Measurements from ENCODE around the gene ZNF454.

The ZNF454 gene

DNA sequence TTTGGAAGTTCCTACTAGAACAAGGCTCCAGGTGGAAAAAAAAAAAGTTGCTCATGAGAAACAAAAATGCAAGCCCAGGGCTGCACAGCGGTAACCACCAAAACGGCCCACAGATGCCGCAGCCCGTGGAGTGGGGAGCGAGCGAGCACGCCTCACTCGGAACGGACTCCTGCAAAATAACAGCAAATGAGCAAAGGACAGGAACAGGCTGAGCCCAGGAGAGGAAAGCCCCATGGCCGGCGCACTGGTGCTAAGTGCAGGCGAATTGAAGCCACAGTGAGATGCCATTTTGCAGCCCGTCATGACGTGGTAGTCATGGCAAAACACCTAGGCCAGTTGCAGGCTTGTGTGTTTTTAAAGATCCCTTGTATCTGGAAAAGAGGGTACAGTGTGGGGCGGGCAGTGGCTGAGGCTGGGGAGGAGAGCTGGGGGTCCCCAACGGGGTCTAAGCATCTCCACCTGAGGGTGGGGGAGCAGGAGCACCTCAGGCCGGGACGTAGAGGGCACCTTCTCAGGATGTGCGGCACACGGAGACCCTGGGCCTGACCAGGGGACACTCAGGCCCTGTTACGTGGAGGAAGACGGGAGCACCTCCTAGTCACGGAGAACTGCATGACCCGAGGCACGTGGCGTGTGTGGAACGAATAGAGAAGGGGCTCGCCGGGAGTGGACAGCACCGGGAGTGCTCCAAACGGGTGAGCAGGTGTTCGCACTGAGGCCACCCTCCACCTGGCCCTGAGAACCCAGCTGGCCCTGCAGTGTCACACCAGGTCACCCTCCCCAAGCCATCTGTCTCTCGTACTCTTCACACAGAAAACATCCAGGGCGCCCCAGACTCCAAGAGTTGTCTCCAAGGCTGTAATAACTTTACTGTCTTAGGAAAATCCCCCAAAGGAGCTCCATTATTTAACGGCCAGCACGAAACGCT, 43.4 kb downstream of the ZNF454 start:
- Histone ChIP-seq H3K36me3 (ENCODE audit: control insufficient read depth, insufficient read depth, low read length) (no peaks in the 10 kb centered on the region), H3K4me3 (ENCODE audit: low read depth, low read length) (no peak overlapping the region), H3K27me3 (ENCODE audit: control insufficient read depth, insufficient read depth, low read length) (no peaks in the 10 kb centered on the region), H3K9ac (ENCODE audit: low read depth, low read length) (no peak overlapping the region), H3K9me3 (ENCODE audit: control insufficient read depth, insufficient read depth, low read length) (peaks cover 10% of the 10 kb centered on the region), H3K4me1 (ENCODE audit: control insufficient read depth, insufficient read depth, low read length) (no peaks in the 10 kb centered on the region)

DNA sequence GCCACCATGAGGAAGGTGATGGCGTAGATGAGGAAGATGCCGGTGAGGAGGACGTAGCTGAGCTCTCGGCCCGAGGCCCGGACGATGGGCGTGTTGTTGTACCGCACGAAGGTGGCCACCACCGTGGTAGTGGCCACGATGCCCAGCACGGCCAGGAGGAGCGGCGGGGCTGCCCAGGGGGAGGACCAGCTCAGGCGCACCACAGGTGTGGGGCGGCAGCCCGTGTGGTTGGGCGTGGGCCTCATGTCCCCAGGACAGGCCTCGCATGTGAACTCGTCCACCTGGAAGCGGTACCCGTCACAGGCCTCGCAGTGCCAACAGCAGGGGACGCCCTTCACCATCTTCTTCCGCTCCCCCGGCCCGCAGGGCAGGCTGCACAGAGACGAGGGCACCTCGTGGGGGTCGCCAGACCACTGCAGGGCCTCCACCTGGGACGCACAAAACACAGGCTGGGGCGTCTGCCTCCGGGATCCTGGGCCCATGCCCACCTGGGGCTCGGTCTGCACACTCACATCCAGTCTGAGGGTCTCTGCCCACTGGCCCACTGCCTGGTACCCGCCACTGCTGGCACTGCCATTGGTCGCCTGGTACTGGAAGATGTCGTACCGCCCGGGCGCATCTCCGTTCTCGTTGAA, 45.4 kb downstream of the ZNF454 start:
- Histone ChIP-seq H3K4me3 (ENCODE audit: low read depth, low read length) (no peak overlapping the region), H3K9ac (ENCODE audit: low read depth, low read length) (no peak overlapping the region), H3K27me3 (ENCODE audit: control insufficient read depth, insufficient read depth, low read length) (no peaks in the 10 kb centered on the region), H3K4me1 (ENCODE audit: control insufficient read depth, insufficient read depth, low read length) (no peaks in the 10 kb centered on the region), H3K36me3 (ENCODE audit: control insufficient read depth, insufficient read depth, low read length) (no peaks in the 10 kb centered on the region), H3K9me3 (ENCODE audit: control insufficient read depth, insufficient read depth, low read length) (peaks cover 7% of the 10 kb centered on the region)

DNA sequence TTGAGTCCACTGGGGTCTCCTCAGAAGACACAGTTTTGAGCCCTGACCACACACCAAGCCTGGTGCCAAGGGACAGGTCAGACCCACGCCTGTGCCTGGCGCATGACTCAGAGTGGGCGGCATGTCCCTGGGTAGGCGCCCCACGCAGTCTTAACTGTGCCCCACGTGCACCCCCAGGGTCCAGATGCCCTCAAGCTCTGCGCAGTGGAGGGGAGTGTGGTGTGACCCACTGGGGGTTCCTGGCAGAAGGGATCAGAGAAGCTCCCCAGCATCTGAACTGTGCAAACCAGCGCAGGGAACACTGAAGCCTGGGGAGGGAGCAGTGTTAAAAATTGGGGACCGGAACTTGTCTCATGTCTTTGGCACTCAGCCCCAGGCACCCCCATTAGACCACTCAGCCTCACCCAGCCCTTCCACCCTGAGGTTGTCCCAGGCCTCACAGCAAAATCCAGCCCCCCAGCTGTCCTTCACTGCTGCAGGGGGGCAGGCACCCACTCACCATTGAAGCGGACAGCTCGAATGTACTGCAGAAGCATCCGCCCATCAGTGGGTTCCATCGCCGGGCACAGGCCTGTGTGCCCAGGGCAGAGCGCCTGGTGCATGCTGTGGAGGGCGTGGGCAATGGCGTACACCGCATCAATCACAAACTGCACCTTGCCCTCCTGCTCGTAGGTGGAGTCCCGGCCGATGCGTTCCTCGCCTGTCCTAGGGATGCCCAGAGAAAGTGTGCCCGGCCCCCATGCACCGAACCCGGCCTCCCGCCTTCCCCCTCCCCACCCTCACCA, 47.6 kb downstream of the ZNF454 start:
- H3K36me3 ChIP-seq (ENCODE audit: control insufficient read depth, insufficient read depth, low read length) = no peaks in the 10 kb centered on the region
- no peak overlapping the region for H3K9ac ChIP-seq (ENCODE audit: low read depth, low read length)
- H3K9me3 ChIP-seq (ENCODE audit: control insufficient read depth, insufficient read depth, low read length) = peaks cover 5% of the 10 kb centered on the region
- no peaks in the 10 kb centered on the region for H3K4me1 ChIP-seq (ENCODE audit: control insufficient read depth, insufficient read depth, low read length)
- H3K27me3 ChIP-seq (ENCODE audit: control insufficient read depth, insufficient read depth, low read length) = peaks cover 8% of the 10 kb centered on the region
- H3K4me3 ChIP-seq (ENCODE audit: low read depth, low read length) = no peak overlapping the region

DNA sequence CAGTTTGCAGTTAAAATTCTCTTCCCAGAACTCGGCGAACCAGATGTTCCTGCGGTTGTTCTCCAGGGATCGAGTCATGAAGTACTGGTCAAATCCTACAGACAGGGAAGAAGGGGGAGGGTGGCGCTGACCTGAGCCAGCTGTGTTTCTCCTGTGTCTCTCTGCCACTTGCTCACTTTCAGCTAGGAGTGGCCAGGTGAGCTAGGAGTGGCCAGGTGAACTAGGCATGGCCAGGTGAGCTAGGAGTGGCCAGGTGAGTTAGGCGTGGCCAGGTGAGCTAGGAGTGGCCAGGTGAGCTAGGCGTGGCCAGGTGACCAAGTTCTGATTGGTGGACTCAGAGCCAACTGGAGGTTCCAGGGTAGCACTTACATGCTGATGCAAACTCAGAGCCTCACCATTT, 48.3 kb downstream of the ZNF454 start:
- peaks cover 5% of the 10 kb centered on the region for H3K9me3 ChIP-seq (ENCODE audit: control insufficient read depth, insufficient read depth, low read length)
- H3K4me1 ChIP-seq (ENCODE audit: control insufficient read depth, insufficient read depth, low read length) = no peaks in the 10 kb centered on the region
- no peak overlapping the region for H3K4me3 ChIP-seq (ENCODE audit: low read depth, low read length)
- peaks cover 15% of the 10 kb centered on the region for H3K27me3 ChIP-seq (ENCODE audit: control insufficient read depth, insufficient read depth, low read length)
- no peak overlapping the region for H3K9ac ChIP-seq (ENCODE audit: low read depth, low read length)
- H3K36me3 ChIP-seq (ENCODE audit: control insufficient read depth, insufficient read depth, low read length) = no peaks in the 10 kb centered on the region

DNA sequence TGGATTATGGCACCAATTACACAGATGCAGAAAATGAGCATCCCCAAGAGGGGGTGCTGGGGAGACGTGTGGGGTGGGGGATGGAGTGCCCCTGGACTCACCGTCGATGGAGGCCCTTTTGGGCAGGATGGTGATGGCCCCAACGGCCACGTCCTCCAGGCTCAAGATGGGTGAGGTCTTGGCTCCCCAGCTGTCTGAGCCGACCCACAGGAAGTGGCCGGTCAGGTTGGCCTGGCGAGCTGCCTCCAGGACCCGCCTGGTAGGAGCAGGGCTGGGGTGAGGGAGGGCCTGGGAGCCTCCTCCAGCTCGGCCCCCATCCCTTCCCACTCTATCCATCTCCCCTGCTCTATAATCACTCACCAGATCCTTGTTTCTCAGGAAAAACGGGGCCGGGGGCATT, 49.5 kb downstream of the ZNF454 start:
- Histone ChIP-seq H3K4me1 (ENCODE audit: control insufficient read depth, insufficient read depth, low read length) (no peaks in the 10 kb centered on the region), H3K36me3 (ENCODE audit: control insufficient read depth, insufficient read depth, low read length) (no peaks in the 10 kb centered on the region), H3K9me3 (ENCODE audit: control insufficient read depth, insufficient read depth, low read length) (peaks cover 5% of the 10 kb centered on the region), H3K4me3 (ENCODE audit: low read depth, low read length) (no peak overlapping the region), H3K27me3 (ENCODE audit: control insufficient read depth, insufficient read depth, low read length) (peaks cover 23% of the 10 kb centered on the region), H3K9ac (ENCODE audit: low read depth, low read length) (no peak overlapping the region)

DNA sequence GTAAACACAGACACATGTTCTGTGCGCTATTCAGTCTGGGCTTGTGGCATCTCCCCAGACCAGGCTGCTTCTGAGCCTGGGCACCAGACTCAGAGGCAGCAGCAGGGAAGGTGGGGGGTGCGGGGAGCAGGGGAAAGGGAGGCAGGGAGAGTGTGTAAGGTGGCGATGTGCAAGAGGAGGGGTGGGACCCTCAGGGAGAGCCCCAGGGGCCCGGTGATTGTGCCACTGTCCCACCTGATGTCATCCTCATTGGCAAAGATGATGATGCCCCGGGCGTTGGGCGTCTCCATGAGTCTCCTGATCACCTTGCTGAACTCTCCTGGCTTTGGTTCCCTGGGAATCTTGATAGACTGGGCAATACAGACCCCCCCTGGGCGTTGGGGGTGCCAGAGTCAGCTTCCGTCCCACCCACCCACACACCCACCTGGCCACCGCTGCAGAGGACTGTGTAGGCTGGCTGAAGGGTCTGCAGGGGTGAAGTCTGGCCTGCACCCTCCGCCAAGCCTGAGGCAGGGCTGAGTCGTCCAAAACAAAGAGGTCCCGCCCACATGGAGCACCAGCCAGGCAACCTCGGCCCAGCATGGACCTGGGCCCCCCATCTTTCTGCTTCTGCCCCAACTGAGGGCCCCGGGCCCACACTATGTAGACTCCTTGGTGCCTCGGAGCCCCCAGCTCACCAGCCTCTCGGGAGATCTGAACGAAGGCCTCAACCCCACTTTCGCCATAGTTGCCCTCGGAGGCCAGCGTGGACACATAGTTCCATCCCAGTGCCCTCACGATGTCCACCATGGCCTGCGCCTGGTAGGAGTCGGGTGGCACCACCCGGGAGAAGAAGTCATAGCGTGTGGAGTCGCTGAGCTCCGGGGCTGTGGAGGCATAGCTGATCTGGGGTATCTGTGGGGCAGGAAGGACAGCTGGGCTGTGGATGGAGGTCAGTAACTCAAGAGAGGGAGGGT, 50.5 kb downstream of the ZNF454 start:
- peaks cover 31% of the 10 kb centered on the region for H3K27me3 ChIP-seq (ENCODE audit: control insufficient read depth, insufficient read depth, low read length)
- peaks cover 5% of the 10 kb centered on the region for H3K9me3 ChIP-seq (ENCODE audit: control insufficient read depth, insufficient read depth, low read length)
- no peaks in the 10 kb centered on the region for H3K4me1 ChIP-seq (ENCODE audit: control insufficient read depth, insufficient read depth, low read length)
- no peak overlapping the region for H3K4me3 ChIP-seq (ENCODE audit: low read depth, low read length)
- H3K36me3 ChIP-seq (ENCODE audit: control insufficient read depth, insufficient read depth, low read length) = no peaks in the 10 kb centered on the region
- H3K9ac ChIP-seq (ENCODE audit: low read depth, low read length) = no peak overlapping the region

DNA sequence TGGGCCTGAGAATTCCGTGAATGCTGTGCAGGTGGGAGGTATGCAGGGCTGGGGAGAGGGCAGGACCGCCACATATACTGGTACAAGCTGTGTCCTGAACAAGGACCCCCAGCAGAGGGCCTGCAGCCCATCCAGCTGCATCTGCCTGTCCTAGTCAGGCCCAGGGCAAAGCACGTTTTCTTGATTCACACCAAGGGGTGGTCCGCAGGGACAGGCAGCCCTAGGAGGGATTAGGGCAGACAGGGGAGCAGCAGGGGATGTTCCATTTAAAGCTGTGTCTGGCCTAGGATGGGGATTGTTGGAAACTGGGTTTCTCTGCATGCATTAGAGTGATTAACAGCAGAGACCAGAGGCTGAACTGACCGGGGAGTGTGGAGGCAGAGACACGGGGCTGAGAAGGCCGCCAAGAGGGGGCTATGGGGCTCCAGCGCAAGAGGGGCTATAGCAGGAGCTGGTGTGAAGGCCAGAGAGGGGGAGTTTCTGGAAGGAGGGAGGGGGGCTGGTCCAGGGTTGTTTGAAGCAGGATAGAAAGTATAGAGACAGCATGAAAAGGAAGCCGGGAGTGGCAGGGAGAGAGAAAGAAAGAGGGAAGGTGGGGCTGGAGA, 51.4 kb downstream of the ZNF454 start:
- Histone ChIP-seq H3K27me3 (ENCODE audit: control insufficient read depth, insufficient read depth, low read length) (peaks cover 33% of the 10 kb centered on the region), H3K9ac (ENCODE audit: low read depth, low read length) (no peak overlapping the region), H3K36me3 (ENCODE audit: control insufficient read depth, insufficient read depth, low read length) (no peaks in the 10 kb centered on the region), H3K9me3 (ENCODE audit: control insufficient read depth, insufficient read depth, low read length) (peaks cover 5% of the 10 kb centered on the region), H3K4me1 (ENCODE audit: control insufficient read depth, insufficient read depth, low read length) (no peaks in the 10 kb centered on the region), H3K4me3 (ENCODE audit: low read depth, low read length) (no peak overlapping the region)

DNA sequence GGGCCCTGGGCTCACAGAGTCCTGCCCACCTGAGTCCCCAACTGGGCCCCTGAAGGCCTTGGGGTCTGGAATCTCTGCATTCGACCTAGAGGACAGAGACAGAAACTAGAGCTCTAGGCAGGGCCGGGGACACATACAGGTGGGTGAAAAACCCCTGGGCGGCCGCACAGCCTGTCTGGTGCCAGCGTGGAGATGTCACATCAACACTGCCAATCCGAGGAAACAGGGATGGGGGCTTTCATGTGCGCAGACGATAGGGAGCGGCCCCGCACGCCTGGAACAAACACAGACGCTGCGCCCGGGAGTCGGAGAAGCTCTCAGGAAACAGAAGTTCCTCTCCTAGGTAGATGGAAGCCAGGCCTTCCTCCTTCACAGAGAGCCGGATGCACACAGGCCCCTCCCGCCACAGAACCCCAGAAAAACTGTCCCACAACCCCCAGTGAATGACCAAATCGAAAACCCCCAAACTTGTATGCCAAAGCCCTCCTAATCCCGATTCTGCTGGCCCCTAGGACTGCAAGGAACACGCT, 52.3 kb downstream of the ZNF454 start:
- H3K27me3 ChIP-seq (ENCODE audit: control insufficient read depth, insufficient read depth, low read length) = peaks cover 33% of the 10 kb centered on the region

DNA sequence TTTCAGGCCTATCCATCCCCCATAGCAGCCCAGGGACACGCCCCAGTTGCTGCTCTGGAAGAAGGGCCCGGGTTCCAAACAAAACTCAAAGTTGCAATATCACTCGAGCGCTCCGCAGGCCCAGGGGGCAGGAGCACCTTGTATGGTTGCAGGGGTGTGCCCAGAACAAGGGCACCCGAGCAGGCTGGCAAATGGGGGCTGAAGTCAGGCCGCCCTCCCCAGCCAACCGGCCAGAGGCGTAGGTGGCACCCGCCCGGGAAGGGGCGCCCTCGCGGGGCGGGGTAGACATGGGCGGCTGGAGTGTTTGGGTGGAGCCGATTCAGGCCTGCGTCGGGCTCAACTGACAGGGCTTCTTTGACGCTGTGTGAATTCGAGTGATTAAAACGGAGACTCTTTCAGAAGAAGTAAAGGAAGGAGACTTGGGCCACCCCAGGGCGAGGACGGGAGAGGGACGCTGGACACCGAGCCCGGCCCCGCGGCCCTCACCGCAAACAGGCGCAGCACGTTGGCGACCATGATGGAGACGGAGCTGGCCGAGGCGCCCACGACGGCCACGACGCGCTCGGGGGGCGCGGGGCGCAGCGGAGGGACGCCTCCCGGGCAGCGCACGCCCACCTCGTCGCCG, 53.1 kb downstream of the ZNF454 start:
- Histone ChIP-seq H3K4me1 (ENCODE audit: control insufficient read depth, insufficient read depth, low read length) (no peaks in the 10 kb centered on the region), H3K36me3 (ENCODE audit: control insufficient read depth, insufficient read depth, low read length) (no peaks in the 10 kb centered on the region), H3K9me3 (ENCODE audit: control insufficient read depth, insufficient read depth, low read length) (no peaks in the 10 kb centered on the region), H3K4me3 (ENCODE audit: low read depth, low read length) (peak overlapping the region; percentile 35), H3K27me3 (ENCODE audit: control insufficient read depth, insufficient read depth, low read length) (peaks cover 33% of the 10 kb centered on the region), H3K9ac (ENCODE audit: low read depth, low read length) (no peak overlapping the region)

More for the DNA sequence above, 52.3 kb downstream of the ZNF454 start:
- Histone ChIP-seq H3K36me3 (ENCODE audit: control insufficient read depth, insufficient read depth, low read length) (no peaks in the 10 kb centered on the region), H3K4me3 (ENCODE audit: low read depth, low read length) (no peak overlapping the region), H3K4me1 (ENCODE audit: control insufficient read depth, insufficient read depth, low read length) (no peaks in the 10 kb centered on the region), H3K9ac (ENCODE audit: low read depth, low read length) (no peak overlapping the region), H3K9me3 (ENCODE audit: control insufficient read depth, insufficient read depth, low read length) (peaks cover under 1% of the 10 kb centered on the region)

DNA sequence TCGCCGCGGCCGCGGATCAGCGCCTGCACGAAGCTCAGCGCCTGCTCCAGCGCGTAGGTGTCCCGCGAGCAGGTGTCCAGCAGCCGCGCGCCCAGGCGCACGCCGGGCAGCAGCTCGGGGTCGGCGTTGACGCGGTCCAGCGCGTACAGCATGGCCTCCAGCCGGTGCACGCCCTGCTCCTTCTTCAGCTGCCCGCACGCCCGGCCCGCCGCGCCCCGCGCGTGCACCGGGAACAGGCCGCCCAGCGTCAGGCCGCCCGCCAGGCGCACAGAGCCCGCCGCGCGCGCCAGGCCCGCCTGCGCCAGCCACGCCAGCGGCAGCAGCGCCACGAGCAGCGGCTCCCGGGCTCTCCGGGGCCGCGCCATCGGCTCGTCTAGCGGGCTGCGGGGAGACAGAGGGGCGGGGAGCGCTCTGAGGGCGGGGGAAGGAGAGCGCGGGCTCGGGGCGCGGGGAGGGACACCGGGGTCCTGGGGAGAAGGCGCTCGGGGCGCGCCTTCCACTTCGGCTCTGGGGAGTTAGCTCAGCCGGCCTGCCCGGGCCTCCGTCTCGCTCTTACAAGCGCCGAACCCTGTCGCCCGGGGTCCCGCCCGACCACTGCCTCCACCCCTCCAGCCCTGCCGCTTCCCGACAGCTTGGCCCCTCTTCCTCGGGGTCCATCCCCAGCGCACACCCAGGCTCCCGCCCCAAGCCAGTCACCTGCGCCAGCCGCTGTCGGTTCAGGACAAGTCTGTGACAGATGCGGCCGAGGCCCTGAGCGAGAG, 53.8 kb downstream of the ZNF454 start, which contains the start of gene GRM6:
GRM6 (minus strand) TSS at position 741 of the 761 bp plus-strand sequence; CDS start at position 365, 376 bp downstream.
- no peaks in the 10 kb centered on the region for H3K9me3 ChIP-seq (ENCODE audit: control insufficient read depth, insufficient read depth, low read length)
- no peaks in the 10 kb centered on the region for H3K4me1 ChIP-seq (ENCODE audit: control insufficient read depth, insufficient read depth, low read length)
- peak within 1 kb of the TSS; percentile 35 for H3K4me3 ChIP-seq (ENCODE audit: low read depth, low read length)
- H3K9ac ChIP-seq (ENCODE audit: low read depth, low read length) = no peak within 1 kb of the TSS
- H3K27me3 ChIP-seq (ENCODE audit: control insufficient read depth, insufficient read depth, low read length) = peaks cover 33% of the 10 kb centered on the region
- H3K36me3 ChIP-seq (ENCODE audit: control insufficient read depth, insufficient read depth, low read length) = no peaks in the 10 kb centered on the region
